Caco-2 (cell line): ENCODE data around the gene GOLPH3. TPM values are rescaled to one million over a fixed set of nuclear protein-coding genes. Genes with fewer than 3 reads are reported as not detected.

ENCODE experiments used
- BruUV-seq: library from RNA; stranded (reverse); fragments of 400-500 nt; replicated peaks from 2 replicates; lab custom pipeline; 2021; lab: Mats Ljungman, UMichigan
- CTCF ChIA-PET: fragments of 300-600 bp; sonication (Branson Sonifier 250); formaldehyde crosslinking; loops from one replicate; lab custom pipeline; 2022; ENCODE audit warnings: antibody characterized with exemption; lab: Charles Lee
- POLR2A ChIA-PET: fragments of 300-600 bp; sonication (Branson Sonifier 250); formaldehyde crosslinking; loops from one replicate; lab custom pipeline; 2022; ENCODE audit warnings: antibody characterized with exemption; lab: Charles Lee
- DNase-seq, 2 experiments: peaks; one replicate each; pipeline versions ENCODE4 v3.0.0 to v3.0.0-alpha.2; 2020 to 2022
- H3K27me3 ChIP-seq: replicated peaks from 2 replicates; pipeline ENCODE4 v1.6.0; 2011; ENCODE audit warnings: low read length; ENCODE audit not compliant: control insufficient read depth, insufficient read depth
- H3K36me3 ChIP-seq: 2 replicates; pipeline ENCODE4 v1.5.1; 2011; ENCODE audit warnings: low read length; ENCODE audit not compliant: control insufficient read depth, insufficient read depth
- H3K4me1 ChIP-seq: fragments of 250-450 bp; sonication (Bioruptor Pico); 2 replicates; pipeline ENCODE4 v1.5.1; 2020; ENCODE audit warnings: mild to moderate bottlenecking
- H3K4me3 ChIP-seq: 2 replicates; pipeline ENCODE4 v1.5.1; 2011; ENCODE audit warnings: low read depth, mild to moderate bottlenecking, control low read depth, low read length
- H3K9me3 ChIP-seq: fragments of 250-450 bp; sonication (Bioruptor Pico); 2 replicates; pipeline ENCODE4 v1.5.1; 2020; ENCODE audit warnings: mild to moderate bottlenecking, moderate library complexity
- H3K27ac Mint-ChIP-seq: one replicate; pipeline ENCODE4 v1.8.0; 2022; ENCODE audit warnings: mixed read lengths; ENCODE audit not compliant: unreplicated experiment
- H3K27me3 Mint-ChIP-seq: one replicate; pipeline ENCODE4 v1.8.0; 2022; ENCODE audit warnings: mixed read lengths; ENCODE audit not compliant: insufficient read depth, unreplicated experiment
- H3K36me3 Mint-ChIP-seq: one replicate; pipeline ENCODE4 v1.8.0; 2022; ENCODE audit warnings: mild to moderate bottlenecking, mixed read lengths; ENCODE audit not compliant: insufficient read depth, unreplicated experiment
- H3K4me1 Mint-ChIP-seq: one replicate; pipeline ENCODE4 v1.8.0; 2022; ENCODE audit warnings: low read depth, mixed read lengths; ENCODE audit not compliant: unreplicated experiment
- H3K4me3 Mint-ChIP-seq: one replicate; pipeline ENCODE4 v1.8.0; 2022; ENCODE audit warnings: mild to moderate bottlenecking, moderate library complexity, mixed read lengths; ENCODE audit not compliant: unreplicated experiment
- H3K9me3 Mint-ChIP-seq: one replicate; pipeline ENCODE4 v1.8.0; 2022; ENCODE audit warnings: mixed read lengths; ENCODE audit not compliant: unreplicated experiment
- CTCF ChIP-seq, 2 experiments: fragments of 200-600 bp in 1 of 2; IDR thresholded peaks; 1 replicate in 1 of 2; 2 replicates in 1 of 2; pipeline versions ENCODE4 v1.5.1 to v1.8.0; 2011 to 2022; ENCODE audit warnings: antibody characterized with exemption in 1 of 2, control low read depth in 1 of 2, inconsistent platforms in 1 of 2, low read depth in 1 of 2, low read length in 1 of 2, mild to moderate bottlenecking in 1 of 2, moderate library complexity in 1 of 2; ENCODE audit not compliant: insufficient read depth in 1 of 2, severe bottlenecking in 1 of 2, unreplicated experiment in 1 of 2
- intact Hi-C: fragments of 100-400 bp; cut with micrococcal nuclease; formaldehyde crosslinking; loops from one replicate; pipeline ENCODE4 v1.10.0; 2022; ENCODE audit not compliant: unreplicated experiment
- total RNA-seq: library from RNA; stranded (reverse); gene quantifications from 2 replicates; pipeline ENCODE4 v1.2.3, GENCODE V29; 2022

GOLPH3 gene
- total RNA-seq, 1 experiment from 2014 or later = 122 TPM

- H3K4me1 ChIP-seq = no peaks in the 10 kb centered on the region
- POLR2A ChIA-PET = no interaction called here
- CTCF ChIA-PET = no interaction called here
- no peak for TF ChIP-seq CTCF (IDR thresholded peaks at IDR 0.05; ENCODE audit: insufficient read depth in 1 of 2, low read depth in 1 of 2, low read length in 1 of 2, severe bottlenecking in 1 of 2, unreplicated experiment in 1 of 2)
- Mint-ChIP-seq H3K9me3 (no peaks in the 10 kb centered on the region), H3K4me1 (peaks cover 13% of the 10 kb centered on the region), H3K4me3 (no peak overlapping the region), H3K27ac (no peak overlapping the region), H3K27me3 (no peaks in the 10 kb centered on the region), H3K36me3 (peaks cover 16% of the 10 kb centered on the region)
- BruUV-seq = no TSS peak
- no peaks in the 10 kb centered on the region for H3K9me3 ChIP-seq
- no peaks in the 10 kb centered on the region; the same call in 1 of the 2 replicates for H3K36me3 ChIP-seq
- H3K27me3 ChIP-seq = no peaks in the 10 kb centered on the region
- no peak for DNase-seq
- intact Hi-C loops = no loop called here
- no peak overlapping the region for H3K4me3 ChIP-seq
Measured at GRCh38 chr5:32155211-32155610, 18.9 kb downstream of the GOLPH3 start.

DNA sequence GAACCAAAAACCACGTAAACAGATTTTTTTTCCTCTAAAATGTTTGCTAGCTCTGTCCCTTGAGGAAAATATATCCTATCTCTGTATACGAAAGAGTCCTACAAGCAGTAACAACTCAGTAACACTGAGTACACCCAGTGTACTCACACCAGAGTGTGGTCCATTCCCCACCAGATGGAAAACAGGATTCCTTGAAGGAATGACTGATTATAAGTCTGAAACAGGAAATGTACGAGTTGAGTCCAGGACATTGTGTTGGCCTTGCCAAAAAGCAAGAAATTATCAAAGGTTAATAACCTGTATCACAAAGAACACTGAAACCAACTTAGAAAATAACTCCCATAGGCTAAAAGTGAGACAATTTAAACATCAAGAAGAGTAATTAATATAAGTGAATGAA lies 20.4 kb downstream of the GOLPH3 start:
- no TSS peak for BruUV-seq
- no peaks in the 10 kb centered on the region for H3K27me3 Mint-ChIP-seq
- H3K4me3 Mint-ChIP-seq = no peak overlapping the region
- no peak for DNase-seq
- peaks cover 18% of the 10 kb centered on the region for H3K4me1 Mint-ChIP-seq
- Histone ChIP-seq H3K36me3 (no peaks in the 10 kb centered on the region; the same call in 1 of the 2 replicates), H3K9me3 (no peaks in the 10 kb centered on the region), H3K4me3 (no peak overlapping the region), H3K27me3 (no peaks in the 10 kb centered on the region), H3K4me1 (no peaks in the 10 kb centered on the region)
- H3K27ac Mint-ChIP-seq = no peak overlapping the region
- CTCF ChIA-PET = no interaction called here
- H3K36me3 Mint-ChIP-seq = peaks cover 16% of the 10 kb centered on the region
- no peak for TF ChIP-seq CTCF (IDR thresholded peaks at IDR 0.05; ENCODE audit: insufficient read depth in 1 of 2, low read depth in 1 of 2, low read length in 1 of 2, severe bottlenecking in 1 of 2, unreplicated experiment in 1 of 2)
- intact Hi-C loops = no loop called here
- POLR2A ChIA-PET = no interaction called here
- H3K9me3 Mint-ChIP-seq = no peaks in the 10 kb centered on the region

DNA sequence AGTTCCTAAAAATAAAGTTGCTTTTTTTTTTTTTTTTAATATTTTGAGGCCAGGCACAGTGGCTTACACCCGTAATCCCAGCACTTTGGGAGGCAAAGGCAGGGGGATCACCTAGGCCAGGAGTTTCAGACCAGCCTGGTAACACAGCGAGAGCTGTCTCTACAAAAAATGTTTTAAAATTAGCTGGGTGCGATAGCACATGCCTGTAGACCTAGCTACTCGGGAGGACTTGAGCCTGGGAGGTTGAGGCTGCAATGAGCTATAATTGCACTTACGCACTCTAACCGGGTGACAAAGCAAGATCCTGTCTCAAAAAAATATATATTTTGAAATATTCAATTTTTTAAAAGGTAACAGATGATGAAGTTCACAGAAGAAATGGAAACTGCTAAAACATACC lies 22.9 kb downstream of the GOLPH3 start:
- no peak overlapping the region for H3K27ac Mint-ChIP-seq
- intact Hi-C loops = no loop called here
- Histone ChIP-seq H3K36me3 (no peaks in the 10 kb centered on the region), H3K4me3 (no peak overlapping the region), H3K9me3 (no peaks in the 10 kb centered on the region), H3K27me3 (no peaks in the 10 kb centered on the region), H3K4me1 (0 out of 2 replicates have a peak, but pooled peaks cover 11% of the 10 kb centered on the region)
- no peaks in the 10 kb centered on the region for H3K27me3 Mint-ChIP-seq
- DNase-seq = no peak
- peaks cover 17% of the 10 kb centered on the region for H3K36me3 Mint-ChIP-seq
- no peak for TF ChIP-seq CTCF (IDR thresholded peaks at IDR 0.05; ENCODE audit: insufficient read depth in 1 of 2, low read depth in 1 of 2, low read length in 1 of 2, severe bottlenecking in 1 of 2, unreplicated experiment in 1 of 2)
- peaks cover 26% of the 10 kb centered on the region for H3K4me1 Mint-ChIP-seq
- CTCF ChIA-PET = no interaction called here
- POLR2A ChIA-PET = no interaction called here
- H3K9me3 Mint-ChIP-seq = no peaks in the 10 kb centered on the region
- no TSS peak for BruUV-seq
- no peak overlapping the region for H3K4me3 Mint-ChIP-seq
